Fibroblast of lung (primary cell): ENCODE data around the gene WWC1. TPM values are rescaled to one million over a fixed set of nuclear protein-coding genes. Genes with fewer than 3 reads are reported as not detected.

Source experiments
- DNase-seq, 2 donors: peaks; one replicate each; pipeline versions ENCODE4 v3.0.0 to v3.0.0-alpha.2; 2010; ENCODE audit warnings: low read depth in 2 of 2
- H2AFZ ChIP-seq: 2 replicates; pipeline ENCODE4 v1.5.1; 2012; ENCODE audit warnings: low read length, control low read depth, inconsistent platforms
- H3K27ac ChIP-seq: 2 replicates; pipeline ENCODE4 v1.5.1; 2011; ENCODE audit warnings: low read length, control low read depth; ENCODE audit not compliant: insufficient read depth
- H3K27me3 ChIP-seq: 2 replicates; pipeline ENCODE4 v1.5.1; 2011; ENCODE audit warnings: mild to moderate bottlenecking, low read length; ENCODE audit not compliant: control insufficient read depth, insufficient read depth
- H3K36me3 ChIP-seq: 2 replicates; pipeline ENCODE4 v1.5.1; 2011; ENCODE audit warnings: low read length; ENCODE audit not compliant: control insufficient read depth, insufficient read depth
- H3K4me1 ChIP-seq: 2 replicates; pipeline ENCODE4 v1.5.1; 2011; ENCODE audit warnings: low read length; ENCODE audit not compliant: control insufficient read depth, insufficient read depth; ENCODE audit errors: extremely low read depth
- H3K4me2 ChIP-seq: 2 replicates; pipeline ENCODE4 v1.5.1; 2011; ENCODE audit warnings: low read length, control low read depth; ENCODE audit not compliant: insufficient read depth; ENCODE audit errors: extremely low read depth
- H3K4me3 ChIP-seq, 4 experiments: fragments of 200-600 bp in 1 of 4; sonication (generic) in 1 of 4; replicated peaks in 1 of 4; 2 replicates each; pipeline ENCODE4 v1.5.1; 2011 to 2016; ENCODE audit warnings: low read length in 4 of 4, low read depth in 3 of 4, mild to moderate bottlenecking in 3 of 4, control low read depth in 2 of 4, inconsistent platforms in 1 of 4, mixed read lengths in 1 of 4; ENCODE audit not compliant: insufficient read depth in 1 of 4; ENCODE audit errors: control extremely low read depth in 1 of 4
- H3K79me2 ChIP-seq: 2 replicates; pipeline ENCODE4 v1.5.1; 2012; ENCODE audit warnings: mild to moderate bottlenecking, low read length, inconsistent platforms; ENCODE audit not compliant: control insufficient read depth, insufficient read depth
- H3K9ac ChIP-seq: 2 replicates; pipeline ENCODE4 v1.5.1; 2011; ENCODE audit warnings: mild to moderate bottlenecking, low read length, control low read depth; ENCODE audit not compliant: insufficient read depth
- H3K9me3 ChIP-seq: 2 replicates; pipeline ENCODE4 v1.5.1; 2012; ENCODE audit warnings: low read depth, low read length; ENCODE audit not compliant: control insufficient read depth, insufficient read depth
- H4K20me1 ChIP-seq: 2 replicates; pipeline ENCODE4 v1.5.1; 2011; ENCODE audit warnings: low read length; ENCODE audit not compliant: control insufficient read depth, insufficient read depth; ENCODE audit errors: extremely low read depth
- EZH2 ChIP-seq: IDR thresholded peaks from 2 replicates; pipeline ENCODE4 v1.5.1; 2012; ENCODE audit warnings: low read length, control low read depth, mild to moderate bottlenecking; ENCODE audit errors: missing control alignments
- polyA plus RNA-seq, 2 donors: library from polyadenylated mRNA; depleted of rRNA in 1 of 2; stranded (reverse) in 1 of 2; unstranded in 1 of 2; fragments of >200 nt; gene quantifications; 2 replicates each; pipeline ENCODE4 v1.2.1, GENCODE V29; 2011 to 2012; ENCODE audit warnings: missing spikeins in 1 of 2
- total RNA-seq: library from RNA; depleted of rRNA; stranded (reverse); fragments of >200 nt; gene quantifications from 2 replicates; pipeline ENCODE4 v1.2.1, GENCODE V29; 2014
- TF ChIP-seq, protein P1 (sequence below), 2 donors: IDR thresholded peaks in 1 of 2; conservative IDR thresholded peaks in 1 of 2; 1 replicate in 1 of 2; 2 replicates in 1 of 2; pipeline ENCODE4 v1.5.1; 2011 to 2012; ENCODE audit warnings: low read length in 2 of 2, control low read depth in 1 of 2, inconsistent platforms in 1 of 2, low read depth in 1 of 2, mild to moderate bottlenecking in 1 of 2

Gene WWC1
- total and polyA plus RNA-seq, 2 donors (not counting 1 experiment from before 2014, with no cell fraction given): 2.5 to 3.2 TPM

DNA sequence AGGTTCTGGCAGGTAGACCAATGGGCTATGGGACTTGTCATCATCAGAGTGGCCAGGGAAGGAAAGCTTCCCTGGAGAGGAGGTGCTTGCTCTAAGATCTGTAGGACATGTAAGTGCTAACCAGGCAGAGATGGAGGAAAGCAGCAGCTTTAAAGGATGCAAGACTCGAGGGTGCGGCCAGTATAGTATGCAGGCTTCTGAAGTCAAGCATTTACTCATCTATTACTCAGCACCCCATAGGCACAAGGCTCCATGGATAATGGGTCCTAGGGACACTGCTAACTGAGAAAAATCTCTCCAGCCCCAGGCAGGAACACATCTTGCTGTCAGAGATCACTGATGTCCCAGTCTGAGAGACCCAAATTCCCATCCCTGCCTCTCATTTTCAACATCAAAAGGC lies 49.7 kb downstream of the WWC1 start:
- TF ChIP-seq, protein P1, sequence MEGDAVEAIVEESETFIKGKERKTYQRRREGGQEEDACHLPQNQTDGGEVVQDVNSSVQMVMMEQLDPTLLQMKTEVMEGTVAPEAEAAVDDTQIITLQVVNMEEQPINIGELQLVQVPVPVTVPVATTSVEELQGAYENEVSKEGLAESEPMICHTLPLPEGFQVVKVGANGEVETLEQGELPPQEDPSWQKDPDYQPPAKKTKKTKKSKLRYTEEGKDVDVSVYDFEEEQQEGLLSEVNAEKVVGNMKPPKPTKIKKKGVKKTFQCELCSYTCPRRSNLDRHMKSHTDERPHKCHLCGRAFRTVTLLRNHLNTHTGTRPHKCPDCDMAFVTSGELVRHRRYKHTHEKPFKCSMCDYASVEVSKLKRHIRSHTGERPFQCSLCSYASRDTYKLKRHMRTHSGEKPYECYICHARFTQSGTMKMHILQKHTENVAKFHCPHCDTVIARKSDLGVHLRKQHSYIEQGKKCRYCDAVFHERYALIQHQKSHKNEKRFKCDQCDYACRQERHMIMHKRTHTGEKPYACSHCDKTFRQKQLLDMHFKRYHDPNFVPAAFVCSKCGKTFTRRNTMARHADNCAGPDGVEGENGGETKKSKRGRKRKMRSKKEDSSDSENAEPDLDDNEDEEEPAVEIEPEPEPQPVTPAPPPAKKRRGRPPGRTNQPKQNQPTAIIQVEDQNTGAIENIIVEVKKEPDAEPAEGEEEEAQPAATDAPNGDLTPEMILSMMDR (conservative IDR thresholded peaks at IDR 0.05 in 1 of 2, IDR thresholded peaks at IDR 0.05 in 1 of 2; ENCODE audit: low read depth in 1 of 2, low read length in 2 of 2): no peak
- TF ChIP-seq EZH2: no peak
- Histone ChIP-seq H3K9me3 (no peaks in the 10 kb centered on the region), H3K4me2 (no peak overlapping the region), H3K4me1 (no peaks in the 10 kb centered on the region), H3K36me3 (no peaks in the 10 kb centered on the region), H3K27ac (no peak overlapping the region), H3K79me2 (no peaks in the 10 kb centered on the region), H3K27me3 (no peaks in the 10 kb centered on the region), H4K20me1 (no peaks in the 10 kb centered on the region), H3K9ac (no peak overlapping the region), H2AFZ (no peak overlapping the region), H3K4me3 (no peak overlapping the region)
- no peak for DNase-seq

DNA sequence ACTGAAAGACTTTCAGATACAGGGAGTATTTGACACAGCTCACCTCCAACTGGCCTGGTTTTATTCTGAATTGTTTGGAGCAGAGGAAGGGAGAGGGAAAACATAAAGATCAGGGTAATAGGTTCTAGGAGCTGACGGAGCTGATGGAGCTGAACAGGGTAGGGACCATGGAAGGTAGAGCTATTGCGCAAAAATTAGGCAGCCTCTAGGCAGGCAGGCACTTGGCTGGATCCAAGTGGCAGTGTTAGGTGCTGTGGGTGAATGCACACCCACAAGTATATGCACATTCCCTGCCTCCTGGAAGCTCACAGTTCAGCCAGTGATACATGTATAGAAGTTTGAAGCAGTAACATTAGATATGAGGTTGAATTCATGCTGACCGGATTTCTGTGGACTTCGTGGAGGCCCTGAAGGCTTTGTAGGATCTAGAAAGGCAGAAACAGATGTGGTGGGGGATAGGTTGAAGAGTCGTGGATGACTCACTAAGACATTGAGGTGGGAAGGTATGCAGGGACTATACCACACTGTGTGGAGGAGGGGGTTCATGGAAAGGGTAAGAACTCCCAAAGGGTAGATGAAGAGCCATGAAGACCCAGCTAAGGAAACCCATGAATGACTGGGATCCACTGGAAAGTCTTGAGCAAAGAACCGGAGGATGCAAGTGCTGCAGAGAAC lies 50.8 kb downstream of the WWC1 start:
- DNase-seq: peak in 1 of 2 donors; percentile 77
- no peak for TF ChIP-seq EZH2
- TF ChIP-seq, protein P1 (conservative IDR thresholded peaks at IDR 0.05 in 1 of 2, IDR thresholded peaks at IDR 0.05 in 1 of 2; ENCODE audit: low read depth in 1 of 2, low read length in 2 of 2): no peak
- no peak overlapping the region for H2AFZ ChIP-seq
- no peak overlapping the region for H3K4me3 ChIP-seq
- H4K20me1 ChIP-seq: no peaks in the 10 kb centered on the region
- H3K4me1 ChIP-seq: no peaks in the 10 kb centered on the region
- no peaks in the 10 kb centered on the region for H3K79me2 ChIP-seq
- H3K27me3 ChIP-seq: no peaks in the 10 kb centered on the region
- no peaks in the 10 kb centered on the region for H3K9me3 ChIP-seq
- no peak overlapping the region for H3K4me2 ChIP-seq
- H3K9ac ChIP-seq: no peak overlapping the region
- no peaks in the 10 kb centered on the region for H3K36me3 ChIP-seq
- no peak overlapping the region for H3K27ac ChIP-seq

DNA sequence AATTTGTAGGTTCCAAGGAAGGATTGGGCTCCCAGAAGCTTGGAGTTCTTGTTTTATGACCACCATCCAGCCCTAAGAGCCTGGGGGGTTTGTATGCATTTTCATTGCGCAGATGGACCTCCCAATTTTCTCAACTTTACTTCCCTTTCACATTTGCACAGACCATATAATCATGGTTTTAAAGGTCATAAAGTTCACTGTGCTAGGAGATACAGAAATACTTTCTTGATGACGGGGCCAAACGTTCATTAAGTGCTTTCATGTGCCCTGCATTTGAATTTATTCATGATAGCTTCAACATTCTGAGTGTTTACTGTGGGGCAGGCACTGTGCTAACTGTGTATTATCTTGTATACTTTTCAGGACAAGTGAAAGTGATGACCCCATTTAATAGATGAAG lies 51.5 kb downstream of the WWC1 start:
- no peak overlapping the region for H3K4me3 ChIP-seq
- H3K36me3 ChIP-seq: no peaks in the 10 kb centered on the region
- H3K4me2 ChIP-seq: no peak overlapping the region
- H3K4me1 ChIP-seq: no peaks in the 10 kb centered on the region
- no peaks in the 10 kb centered on the region for H4K20me1 ChIP-seq
- H3K9me3 ChIP-seq: no peaks in the 10 kb centered on the region
- H3K27me3 ChIP-seq: no peaks in the 10 kb centered on the region
- H3K9ac ChIP-seq: no peak overlapping the region
- no peaks in the 10 kb centered on the region for H3K79me2 ChIP-seq
- TF ChIP-seq EZH2: no peak
- TF ChIP-seq, protein P1 (conservative IDR thresholded peaks at IDR 0.05 in 1 of 2, IDR thresholded peaks at IDR 0.05 in 1 of 2; ENCODE audit: low read depth in 1 of 2, low read length in 2 of 2): no peak
- no peak overlapping the region for H2AFZ ChIP-seq
- H3K27ac ChIP-seq: no peak overlapping the region
- DNase-seq: no peak
